Measurements from ENCODE around the gene FPGS.

GRCh38 chr9:127829205-127829906 is 26.7 kb downstream of the FPGS start:
- TF ChIP-seq CTCF (IDR thresholded peaks at IDR 0.05) (no peak), MYC (IDR thresholded peaks at IDR 0.05; ENCODE audit: borderline replicate concordance, low read length) (no peak), CBX8 (IDR thresholded peaks at IDR 0.05) (no peak), ZC3H11A (IDR thresholded peaks at IDR 0.05) (no peak), EP300 (IDR thresholded peaks at IDR 0.05) (no peak), RCOR1 (IDR thresholded peaks at IDR 0.05; ENCODE audit: low read depth, low read length) (no peak)

Measured in A549 (cell line).